MM.1S (cell line): ENCODE measurements around the gene MED25.

Source experiments
- EZH2 ChIP-seq: fragments of 300-600 bp; sonication (generic); optimal IDR thresholded peaks from 2 replicates; pipeline ENCODE3; 2017; ENCODE audit warnings: low read depth, mild to moderate bottlenecking, antibody characterized with exemption, low read length, mixed read lengths
- EZH2phosphoT487 ChIP-seq: fragments of 300-600 bp; sonication (generic); IDR thresholded peaks from 2 replicates; pipeline ENCODE4 v1.6.1; 2018; ENCODE audit warnings: antibody characterized with exemption, low read length
- TF ChIP-seq, protein P1 (sequence below): fragments of 300-600 bp; sonication (generic); IDR thresholded peaks from 2 replicates; pipeline ENCODE4 v1.5.1; 2016; ENCODE audit warnings: antibody characterized with exemption, low read length, mixed read lengths

DNA sequence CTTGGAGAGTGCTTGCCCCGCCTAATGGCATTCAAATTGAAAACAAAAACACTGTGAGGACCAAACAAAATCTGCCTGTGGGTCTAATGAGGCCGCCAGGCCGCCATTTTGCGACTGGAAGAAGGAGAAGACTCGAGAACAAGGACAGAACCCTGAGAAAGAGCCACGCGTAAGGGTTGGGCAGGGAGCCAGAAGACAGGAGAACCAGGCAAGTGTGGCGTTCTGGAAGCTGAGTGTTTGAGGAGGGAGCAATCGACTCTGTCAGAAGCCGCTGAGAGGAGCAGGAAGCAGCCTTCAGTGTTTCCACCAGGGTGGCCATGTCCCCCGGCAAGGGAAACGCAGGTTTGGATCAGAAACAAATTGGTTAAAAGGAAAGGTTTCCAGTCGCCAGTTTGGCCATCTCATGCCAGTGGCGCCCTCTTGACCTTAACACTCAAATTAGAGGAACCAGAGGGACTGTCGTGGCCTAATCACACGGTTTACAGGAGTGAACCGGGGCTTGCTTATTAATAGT, 22.7 kb downstream of the MED25 start:
- TF ChIP-seq, protein P1, sequence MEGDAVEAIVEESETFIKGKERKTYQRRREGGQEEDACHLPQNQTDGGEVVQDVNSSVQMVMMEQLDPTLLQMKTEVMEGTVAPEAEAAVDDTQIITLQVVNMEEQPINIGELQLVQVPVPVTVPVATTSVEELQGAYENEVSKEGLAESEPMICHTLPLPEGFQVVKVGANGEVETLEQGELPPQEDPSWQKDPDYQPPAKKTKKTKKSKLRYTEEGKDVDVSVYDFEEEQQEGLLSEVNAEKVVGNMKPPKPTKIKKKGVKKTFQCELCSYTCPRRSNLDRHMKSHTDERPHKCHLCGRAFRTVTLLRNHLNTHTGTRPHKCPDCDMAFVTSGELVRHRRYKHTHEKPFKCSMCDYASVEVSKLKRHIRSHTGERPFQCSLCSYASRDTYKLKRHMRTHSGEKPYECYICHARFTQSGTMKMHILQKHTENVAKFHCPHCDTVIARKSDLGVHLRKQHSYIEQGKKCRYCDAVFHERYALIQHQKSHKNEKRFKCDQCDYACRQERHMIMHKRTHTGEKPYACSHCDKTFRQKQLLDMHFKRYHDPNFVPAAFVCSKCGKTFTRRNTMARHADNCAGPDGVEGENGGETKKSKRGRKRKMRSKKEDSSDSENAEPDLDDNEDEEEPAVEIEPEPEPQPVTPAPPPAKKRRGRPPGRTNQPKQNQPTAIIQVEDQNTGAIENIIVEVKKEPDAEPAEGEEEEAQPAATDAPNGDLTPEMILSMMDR = no peak
- TF ChIP-seq EZH2 = no peak
- TF ChIP-seq EZH2phosphoT487 = no peak
